ENCODE results near the gene PLXDC1.
A peak's percentile ranks its signal among the peaks of the same experiment; 100 is the strongest.

Gene PLXDC1

DNA sequence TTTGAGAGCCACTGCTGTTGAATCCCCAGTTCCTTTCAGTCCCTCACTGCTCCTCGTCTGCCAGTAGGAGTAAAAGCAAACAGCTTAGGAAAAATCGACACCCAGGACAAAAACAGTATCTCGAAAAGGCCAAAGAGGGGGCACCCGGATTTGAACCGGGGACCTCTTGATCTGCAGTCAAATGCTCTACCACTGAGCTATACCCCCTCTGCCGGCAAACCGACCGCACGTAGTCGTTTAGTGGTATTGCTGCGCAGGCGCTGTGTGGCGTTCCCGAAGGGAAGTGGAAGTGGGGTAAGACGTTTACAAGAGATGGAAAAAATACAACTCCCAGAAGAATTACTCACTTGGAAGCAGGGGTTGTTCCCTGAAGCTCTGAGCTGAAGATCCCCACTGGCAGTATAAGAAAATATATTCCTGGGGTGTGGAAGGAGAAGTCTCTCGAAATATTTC is 2.2 kb upstream of the PLXDC1 start:
- peaks cover 5% of the 10 kb centered on the region for H3K36me3 Mint-ChIP-seq (ENCODE audit: low read depth)
- H3K9me3 Mint-ChIP-seq, result no peaks in the 10 kb centered on the region
- peaks cover 23% of the 10 kb centered on the region for H3K4me1 Mint-ChIP-seq (ENCODE audit: low read depth)
- peak overlapping the region; percentile 96 for H3K27ac Mint-ChIP-seq
- H3K4me3 Mint-ChIP-seq, result peak overlapping the region; percentile 99
- peaks cover 45% of the 10 kb centered on the region for H3K27me3 Mint-ChIP-seq (ENCODE audit: low read depth)

- Mint-ChIP-seq H3K36me3 (ENCODE audit: low read depth) (peaks cover 5% of the 10 kb centered on the region), H3K27ac (peak overlapping the region; percentile 60), H3K4me3 (peak overlapping the region; percentile 99), H3K4me1 (ENCODE audit: low read depth) (peaks cover 23% of the 10 kb centered on the region), H3K27me3 (ENCODE audit: low read depth) (peaks cover 50% of the 10 kb centered on the region), H3K9me3 (no peaks in the 10 kb centered on the region)
These were observed 744 bp upstream of the PLXDC1 start for GRCh38 chr17:39151943-39152818.

DNA sequence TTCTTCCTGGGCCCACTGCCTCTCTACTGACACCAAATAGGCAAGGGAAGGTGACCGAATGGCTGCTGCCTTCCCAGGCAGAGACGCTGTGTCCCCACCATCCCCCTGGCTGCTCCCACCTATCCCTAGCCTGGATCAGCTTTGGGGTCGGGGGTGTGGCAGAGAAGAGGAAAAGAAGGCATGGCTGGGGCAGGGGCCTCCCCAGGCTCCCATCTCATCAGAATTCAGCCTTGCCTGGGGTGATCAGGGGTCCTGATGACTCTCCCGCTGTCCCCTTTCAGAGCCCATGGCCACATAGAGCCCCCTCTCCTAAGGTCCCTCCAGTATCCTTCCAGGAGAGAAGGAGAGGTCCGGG is 665 bp downstream of the PLXDC1 start:
- Mint-ChIP-seq H3K4me3 (peak overlapping the region; percentile 32), H3K27me3 (ENCODE audit: low read depth) (peaks cover 50% of the 10 kb centered on the region), H3K27ac (no peak overlapping the region), H3K36me3 (ENCODE audit: low read depth) (peaks cover 5% of the 10 kb centered on the region), H3K9me3 (no peaks in the 10 kb centered on the region), H3K4me1 (ENCODE audit: low read depth) (peaks cover 23% of the 10 kb centered on the region)

- peak overlapping the region; percentile 32 for H3K4me3 Mint-ChIP-seq
- H3K27ac Mint-ChIP-seq, result no peak overlapping the region
- H3K4me1 Mint-ChIP-seq (ENCODE audit: low read depth), result peaks cover 23% of the 10 kb centered on the region
- peaks cover 50% of the 10 kb centered on the region for H3K27me3 Mint-ChIP-seq (ENCODE audit: low read depth)
- H3K9me3 Mint-ChIP-seq, result no peaks in the 10 kb centered on the region
- H3K36me3 Mint-ChIP-seq (ENCODE audit: low read depth), result peaks cover 5% of the 10 kb centered on the region
These were observed 1.3 kb downstream of the PLXDC1 start for GRCh38 chr17:39150104-39150634.

DNA sequence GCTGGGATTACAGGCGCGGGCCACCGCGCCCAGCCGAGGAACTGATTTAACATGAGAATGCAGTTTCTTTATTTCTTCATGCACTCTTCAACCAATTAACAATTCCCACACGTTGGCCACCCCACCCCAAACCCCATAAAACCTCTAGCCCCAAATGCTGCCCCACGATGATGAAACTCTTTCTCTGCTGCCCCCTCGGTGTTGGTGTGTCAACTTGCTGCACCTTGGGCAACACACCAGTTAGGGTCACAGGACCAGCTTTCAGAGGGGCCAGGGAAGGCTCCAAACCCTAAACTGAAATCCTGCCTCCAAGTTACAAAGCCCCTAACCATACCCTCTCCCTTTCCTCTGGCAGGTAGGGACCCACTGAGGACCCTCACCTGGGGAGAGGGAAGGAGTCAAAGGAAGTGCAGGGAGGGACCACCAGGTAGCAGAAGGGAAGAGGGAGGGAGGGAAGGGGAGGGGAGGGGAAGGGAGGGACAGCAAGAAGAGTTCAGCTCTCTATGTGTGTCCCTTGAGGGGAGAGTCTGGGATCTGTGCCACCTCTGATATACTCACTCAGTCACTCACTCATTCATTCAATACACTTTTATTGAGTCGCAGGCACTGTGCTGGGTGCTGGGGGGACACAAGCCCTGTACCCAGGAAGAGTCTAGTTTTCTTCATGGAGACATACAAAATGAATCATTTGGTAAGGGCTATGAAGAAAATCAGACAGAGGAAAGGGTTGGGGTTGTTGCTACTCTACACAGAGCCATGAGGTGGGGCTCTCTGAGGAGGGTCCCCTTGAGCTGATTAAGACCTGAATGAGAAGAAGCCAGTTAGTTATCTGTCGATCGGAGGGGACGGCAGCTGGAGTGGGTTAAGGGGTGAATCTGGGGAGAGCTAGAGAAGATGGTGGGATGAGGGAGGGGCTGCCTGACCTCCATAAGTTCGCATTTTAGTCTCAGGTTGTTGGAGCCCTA is 3.9 kb downstream of the PLXDC1 start:
- no peaks in the 10 kb centered on the region for H3K9me3 Mint-ChIP-seq
- H3K4me3 Mint-ChIP-seq, result no peak overlapping the region
- peaks cover 37% of the 10 kb centered on the region for H3K27me3 Mint-ChIP-seq (ENCODE audit: low read depth)
- no peak overlapping the region for H3K27ac Mint-ChIP-seq
- peaks cover 7% of the 10 kb centered on the region for H3K4me1 Mint-ChIP-seq (ENCODE audit: low read depth)
- H3K36me3 Mint-ChIP-seq (ENCODE audit: low read depth), result no peaks in the 10 kb centered on the region

DNA sequence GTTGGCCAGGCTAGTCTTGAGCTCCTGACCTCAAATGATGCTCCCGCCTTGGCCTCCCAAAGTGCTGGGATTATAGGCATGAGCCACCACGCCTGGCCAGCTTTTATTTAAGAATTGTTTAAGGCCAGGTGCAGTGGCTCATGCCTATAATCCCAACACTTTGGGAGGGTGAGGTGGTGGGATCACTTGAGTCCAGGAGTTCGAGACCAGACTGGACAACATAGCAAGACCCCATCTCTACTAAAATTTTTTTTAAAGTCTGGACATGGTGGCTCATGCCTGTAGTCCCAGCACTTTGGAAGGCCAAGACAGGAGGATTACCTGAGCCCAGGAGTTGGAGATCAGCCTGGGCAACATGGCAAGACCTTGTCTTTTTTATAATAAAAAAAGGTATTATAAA is 5.2 kb downstream of the PLXDC1 start:
- H3K27me3 Mint-ChIP-seq (ENCODE audit: low read depth), result peaks cover 29% of the 10 kb centered on the region
- H3K9me3 Mint-ChIP-seq, result no peaks in the 10 kb centered on the region
- H3K27ac Mint-ChIP-seq, result no peak overlapping the region
- H3K36me3 Mint-ChIP-seq (ENCODE audit: low read depth), result no peaks in the 10 kb centered on the region
- no peaks in the 10 kb centered on the region for H3K4me1 Mint-ChIP-seq (ENCODE audit: low read depth)
- no peak overlapping the region for H3K4me3 Mint-ChIP-seq

DNA sequence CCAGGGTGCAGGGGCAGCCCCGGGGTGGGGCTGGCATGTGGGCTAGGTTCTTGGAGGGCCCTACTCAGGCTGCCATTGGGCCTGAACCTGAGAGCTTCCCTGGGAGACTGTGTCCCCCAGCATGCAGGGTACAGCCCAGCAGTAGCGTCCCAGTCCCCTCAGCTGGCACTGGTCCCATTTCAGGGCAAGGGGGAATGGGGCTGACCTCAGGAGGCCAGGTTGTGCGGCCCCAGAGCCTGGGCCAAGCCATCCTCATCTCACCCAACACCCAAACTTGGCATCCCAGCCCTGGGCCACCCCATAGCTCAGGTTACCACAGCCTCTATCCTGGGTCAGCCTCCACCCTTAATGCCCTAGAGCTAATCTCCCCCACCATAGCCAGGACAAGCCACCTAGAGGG is 6.3 kb downstream of the PLXDC1 start:
- H3K4me1 Mint-ChIP-seq (ENCODE audit: low read depth), result no peaks in the 10 kb centered on the region
- H3K4me3 Mint-ChIP-seq, result no peak overlapping the region
- no peaks in the 10 kb centered on the region for H3K9me3 Mint-ChIP-seq
- peaks cover 19% of the 10 kb centered on the region for H3K27me3 Mint-ChIP-seq (ENCODE audit: low read depth)
- H3K36me3 Mint-ChIP-seq (ENCODE audit: low read depth), result no peaks in the 10 kb centered on the region
- H3K27ac Mint-ChIP-seq, result no peak overlapping the region

GRCh38 chr17:39144416-39144840 is 7.0 kb downstream of the PLXDC1 start:
- Mint-ChIP-seq H3K27ac (no peak overlapping the region), H3K27me3 (ENCODE audit: low read depth) (peaks cover 12% of the 10 kb centered on the region), H3K36me3 (ENCODE audit: low read depth) (no peaks in the 10 kb centered on the region), H3K4me1 (ENCODE audit: low read depth) (no peaks in the 10 kb centered on the region), H3K9me3 (no peaks in the 10 kb centered on the region), H3K4me3 (no peak overlapping the region)

DNA sequence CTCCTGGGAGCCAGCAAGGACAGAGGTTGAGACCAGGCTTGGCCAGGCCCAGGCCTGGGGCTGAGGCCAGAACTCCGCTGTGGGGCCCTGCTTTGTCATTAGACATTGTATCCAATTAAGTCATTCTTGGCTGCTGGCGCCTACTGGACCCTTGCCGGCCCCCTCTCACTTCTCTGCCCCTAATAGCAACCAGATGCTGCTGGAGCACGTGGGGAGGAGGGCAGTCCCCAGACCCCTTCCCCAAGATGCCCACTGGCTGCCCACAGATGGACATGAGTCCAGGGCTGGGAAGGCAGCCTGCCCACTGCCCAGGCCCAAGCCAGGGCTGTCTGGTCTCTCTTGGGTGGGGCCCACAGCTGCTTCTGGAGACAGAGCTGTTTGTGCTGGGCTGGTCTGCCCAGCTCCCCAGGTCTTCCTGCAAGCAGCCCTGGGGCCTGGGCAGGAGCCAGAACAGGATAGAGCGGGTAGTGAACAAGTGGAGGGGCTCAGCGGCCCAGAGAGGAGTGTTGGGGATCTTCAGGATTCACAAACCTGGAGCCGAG is 7.8 kb downstream of the PLXDC1 start:
- Mint-ChIP-seq H3K4me3 (no peak overlapping the region), H3K9me3 (no peaks in the 10 kb centered on the region), H3K27me3 (ENCODE audit: low read depth) (peaks cover 5% of the 10 kb centered on the region), H3K4me1 (ENCODE audit: low read depth) (no peaks in the 10 kb centered on the region), H3K36me3 (ENCODE audit: low read depth) (no peaks in the 10 kb centered on the region), H3K27ac (no peak overlapping the region)

GRCh38 chr17:39141915-39142664 is 9.3 kb downstream of the PLXDC1 start:
- Mint-ChIP-seq H3K27me3 (ENCODE audit: low read depth) (no peaks in the 10 kb centered on the region), H3K4me3 (no peak overlapping the region), H3K9me3 (no peaks in the 10 kb centered on the region), H3K4me1 (ENCODE audit: low read depth) (no peaks in the 10 kb centered on the region), H3K27ac (no peak overlapping the region), H3K36me3 (ENCODE audit: low read depth) (no peaks in the 10 kb centered on the region)

- no peaks in the 10 kb centered on the region for H3K36me3 Mint-ChIP-seq (ENCODE audit: low read depth)
- no peaks in the 10 kb centered on the region for H3K9me3 Mint-ChIP-seq
- no peak overlapping the region for H3K27ac Mint-ChIP-seq
- no peaks in the 10 kb centered on the region for H3K4me1 Mint-ChIP-seq (ENCODE audit: low read depth)
- peaks cover 6% of the 10 kb centered on the region for H3K27me3 Mint-ChIP-seq (ENCODE audit: low read depth)
- H3K4me3 Mint-ChIP-seq, result no peak overlapping the region
These were observed 10.1 kb downstream of the PLXDC1 start for GRCh38 chr17:39141294-39141693.

- Mint-ChIP-seq H3K4me1 (ENCODE audit: low read depth) (no peaks in the 10 kb centered on the region), H3K4me3 (no peak overlapping the region), H3K36me3 (ENCODE audit: low read depth) (no peaks in the 10 kb centered on the region), H3K27me3 (ENCODE audit: low read depth) (peaks cover 6% of the 10 kb centered on the region), H3K9me3 (no peaks in the 10 kb centered on the region), H3K27ac (no peak overlapping the region)
These were observed 11.9 kb downstream of the PLXDC1 start for GRCh38 chr17:39139561-39139960.

DNA sequence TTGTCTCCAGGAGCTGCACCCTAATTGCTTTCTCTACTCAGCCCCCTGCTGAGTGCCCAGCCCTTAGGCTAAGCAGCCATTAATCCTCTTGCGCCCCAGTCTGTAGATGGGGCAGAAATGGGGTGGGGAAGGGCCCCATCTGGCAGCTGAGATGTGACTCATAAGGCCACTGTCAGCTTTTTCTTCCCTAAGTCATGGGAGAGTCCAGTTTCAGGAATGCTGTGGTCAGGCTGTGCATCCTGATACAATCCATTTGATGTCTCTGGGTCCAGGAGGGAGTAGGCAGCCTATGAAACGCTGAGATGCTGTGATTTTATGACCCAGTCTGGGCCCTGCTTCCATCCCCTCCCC is 12.3 kb downstream of the PLXDC1 start:
- Mint-ChIP-seq H3K27ac (no peak overlapping the region), H3K9me3 (no peaks in the 10 kb centered on the region), H3K4me3 (no peak overlapping the region), H3K36me3 (ENCODE audit: low read depth) (no peaks in the 10 kb centered on the region), H3K4me1 (ENCODE audit: low read depth) (no peaks in the 10 kb centered on the region), H3K27me3 (ENCODE audit: low read depth) (peaks cover 6% of the 10 kb centered on the region)

Data from T-helper 1 cell treated with Interleukin-12 subunit alpha and Interleukin-12 subunit beta and Interleukin-4 antibody, amounts not matched to agents 30 μg/mL and 1 μg/mL, for 36 hours (primary cell).